HG03108 (cell line): ENCODE measurements around the gene PBX1.
"Not testable (repeated sequence)": the region's sequence is repeated elsewhere in the genome, so short reads cannot be mapped to it uniquely, and the experiment has no call there.

Experiments used
- ATAC-seq: cut with Tn5 transposase; IDR thresholded peaks from one replicate; pipeline ENCODE4 v1.9.1; 2021; ENCODE audit warnings: moderate library complexity; ENCODE audit not compliant: unreplicated experiment

Gene PBX1

GRCh38 chr1:164558461-164559341 is at the start of gene PBX1:
Gene PBX1 (plus strand): TSS chr1:164559184.
- peak; percentile 100 for ATAC-seq

- ATAC-seq = no peak
Measured at GRCh38 chr1:164510435-164510834, 48.5 kb upstream of the PBX1 start.

DNA sequence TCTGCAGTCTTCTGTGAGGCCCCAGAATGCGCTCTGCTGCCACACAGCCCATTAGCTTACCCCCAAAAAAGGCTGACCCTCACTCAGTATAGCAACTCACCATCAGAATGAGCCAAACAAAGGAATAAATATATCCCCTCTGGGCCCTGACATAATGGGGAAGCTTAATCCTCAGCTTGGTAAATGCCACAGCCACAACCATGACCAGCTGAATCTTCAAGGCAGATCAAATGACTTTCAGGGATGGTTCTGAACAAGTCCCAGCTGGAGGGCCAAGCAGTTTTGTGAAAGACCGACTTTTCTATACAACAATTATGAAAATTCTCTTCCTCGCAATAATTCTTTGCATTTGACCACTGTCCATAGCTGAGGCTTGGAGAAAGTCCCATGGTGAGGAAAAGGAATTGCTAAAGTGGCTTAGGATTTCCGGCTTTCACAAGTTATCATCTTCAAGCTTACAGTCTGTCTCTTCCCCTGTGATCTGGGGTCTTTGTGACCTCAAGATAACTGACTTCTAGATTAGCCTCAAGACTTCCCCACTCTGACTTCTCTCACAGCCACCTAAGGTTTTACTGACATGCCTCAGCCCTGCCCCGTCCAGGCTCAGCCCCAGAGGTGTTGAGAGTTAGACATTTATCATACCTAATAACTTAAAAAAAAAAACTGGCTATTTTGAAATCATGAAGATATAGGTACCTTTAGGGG is 47.8 kb upstream of the PBX1 start:
- ATAC-seq = no peak

DNA sequence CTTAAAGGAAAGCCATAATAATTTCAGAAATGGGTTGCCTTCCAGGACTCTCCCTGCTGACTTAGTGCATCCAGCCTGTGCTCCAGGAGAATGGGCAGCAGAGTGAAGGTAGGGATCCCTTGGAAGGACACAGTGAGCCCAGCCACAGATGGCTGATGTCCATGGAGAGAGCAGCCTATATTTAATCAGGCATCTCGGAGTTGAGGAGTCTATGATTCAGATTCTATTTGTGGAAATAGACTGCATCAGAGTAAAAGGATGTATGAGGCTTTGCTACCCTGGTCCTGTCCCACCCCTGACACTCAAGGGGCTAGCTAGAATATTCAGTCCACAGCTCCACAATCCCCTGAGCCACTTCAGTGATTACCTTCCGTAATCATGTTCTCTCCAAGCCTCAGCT is 43.8 kb upstream of the PBX1 start:
- no peak for ATAC-seq

- no peak for ATAC-seq
Measured at GRCh38 chr1:164515711-164516331, 43.2 kb upstream of the PBX1 start.

DNA sequence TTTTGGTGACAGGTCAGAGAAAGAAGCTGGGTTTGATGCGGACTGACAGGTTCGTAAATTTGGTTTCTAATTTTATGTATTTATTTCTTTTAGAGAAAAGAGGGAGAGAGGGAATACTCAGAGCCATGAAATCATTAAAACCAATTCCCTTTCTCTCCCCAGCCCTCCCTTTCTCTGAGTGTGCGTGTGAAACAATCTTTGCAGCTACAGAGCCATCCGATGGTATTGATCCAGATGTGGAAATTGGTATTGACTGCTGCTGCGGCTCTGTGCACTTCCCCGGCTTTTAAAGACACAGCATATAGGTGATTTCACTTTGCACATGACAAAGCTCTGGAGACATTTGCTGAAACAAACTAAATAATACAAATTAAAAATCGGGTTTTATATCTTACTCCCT is 42.4 kb upstream of the PBX1 start:
- ATAC-seq = no peak

DNA sequence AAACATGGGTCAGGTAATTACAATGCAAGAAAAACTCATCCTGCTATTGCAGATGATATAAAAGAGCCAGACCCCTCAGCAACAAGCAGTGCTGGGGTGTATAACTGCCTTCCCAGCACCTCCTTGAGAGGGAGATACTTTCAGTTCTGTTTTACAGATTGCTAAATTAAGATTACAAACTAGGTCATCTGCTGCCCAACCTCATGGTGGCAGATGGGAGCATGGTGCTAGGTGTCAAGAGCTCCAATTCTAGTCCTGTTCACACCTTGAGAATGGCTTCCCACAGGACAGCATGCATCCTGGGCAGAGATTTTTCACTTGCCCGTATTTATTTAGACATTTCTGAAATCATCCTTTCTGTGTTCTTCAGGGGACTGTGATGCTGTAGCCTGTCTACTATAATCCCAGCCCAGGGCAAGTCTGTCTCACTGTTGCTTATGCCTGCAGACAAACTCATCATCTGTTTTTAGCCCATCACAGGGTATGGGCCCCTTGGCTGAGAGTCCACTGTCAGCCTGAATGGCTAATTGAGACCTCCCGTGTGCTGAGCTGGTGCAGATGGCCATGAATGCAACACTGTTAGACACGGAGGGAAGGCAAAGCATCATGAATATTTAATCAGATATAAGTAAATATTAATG is 40.2 kb upstream of the PBX1 start:
- no peak for ATAC-seq

DNA sequence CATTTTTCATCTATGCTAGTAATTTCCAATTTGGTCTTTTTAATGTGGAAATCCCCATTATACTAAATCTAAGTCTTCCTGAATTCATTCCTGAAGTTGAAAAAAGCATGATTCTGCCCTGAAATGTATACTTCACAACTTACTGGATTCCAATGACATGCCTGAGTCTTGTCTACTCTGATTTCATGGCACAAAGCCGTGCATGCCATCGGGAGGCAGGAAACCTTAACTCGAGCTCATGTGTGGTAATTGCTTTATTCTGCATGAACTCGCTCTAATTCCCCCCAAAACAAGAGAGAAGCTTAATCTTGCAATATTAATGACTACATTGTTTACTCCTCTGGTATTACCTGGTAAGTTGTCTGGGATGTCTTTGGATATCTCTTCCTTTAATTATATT is 39.6 kb upstream of the PBX1 start:
- ATAC-seq = no peak

- ATAC-seq = no peak
Measured at GRCh38 chr1:164524810-164525209, 34.2 kb upstream of the PBX1 start.

DNA sequence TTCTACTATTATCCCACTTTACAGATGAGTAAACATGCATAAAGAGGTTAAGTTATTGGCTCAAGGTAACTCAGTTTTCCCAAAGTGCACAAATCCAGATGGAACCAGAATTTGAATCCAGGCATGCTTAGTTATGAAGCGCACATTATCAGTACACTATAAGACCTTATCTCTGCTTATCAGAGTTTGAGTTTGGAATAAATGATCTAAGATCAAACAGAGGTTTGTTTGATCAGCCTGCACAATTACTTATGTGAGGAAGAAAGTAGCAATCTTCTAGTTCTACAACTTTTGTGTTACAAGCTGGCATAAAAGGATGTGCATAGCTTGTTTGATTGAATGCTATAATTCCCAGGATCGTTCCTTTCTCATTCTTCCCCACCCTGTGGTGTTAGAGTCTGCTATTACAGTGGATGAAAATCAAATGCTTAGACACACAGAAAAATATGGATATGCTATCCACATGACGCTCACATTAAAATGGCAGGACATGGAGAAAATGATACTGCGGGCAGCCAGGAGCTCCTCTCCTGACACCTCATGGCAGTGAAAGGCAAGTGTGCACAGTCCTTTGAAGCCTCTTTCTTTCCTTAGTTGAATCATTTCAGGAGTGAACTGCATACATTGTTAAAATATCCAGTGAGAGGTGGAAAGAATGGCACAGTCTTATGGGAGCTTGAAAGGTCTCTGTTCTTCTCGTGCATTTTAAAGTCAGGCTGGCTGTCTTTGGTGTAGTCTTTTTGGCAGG is 23.9 kb upstream of the PBX1 start:
- ATAC-seq = no peak

DNA sequence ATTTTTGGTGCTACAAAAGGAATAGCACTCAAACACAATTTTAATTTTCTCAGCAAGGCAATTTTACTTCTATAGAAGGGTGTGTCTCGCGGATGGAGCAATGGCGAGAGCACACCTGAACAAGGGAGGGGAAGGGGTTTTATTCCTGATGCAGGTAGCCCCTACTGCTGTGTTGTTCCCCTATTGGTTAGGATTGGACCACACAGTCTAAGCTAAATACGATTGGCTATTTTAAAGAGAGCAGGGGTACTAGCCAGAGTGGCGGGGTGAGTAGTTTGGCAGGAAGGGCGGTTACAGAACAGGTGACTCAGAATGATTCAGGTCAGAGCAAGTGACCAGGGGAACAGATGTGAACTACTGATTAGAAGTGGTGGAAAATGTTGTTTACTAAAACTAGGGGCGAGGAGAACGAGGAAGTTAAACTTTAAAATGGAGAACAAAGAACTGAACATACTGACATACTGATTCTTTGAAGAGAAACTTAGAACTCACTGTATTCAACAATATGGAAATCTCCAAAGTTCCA is 6.5 kb upstream of the PBX1 start:
- ATAC-seq = not testable (repeated sequence)

- ATAC-seq = no peak
Measured at GRCh38 chr1:164557270-164557669, 1.7 kb upstream of the PBX1 start.

DNA sequence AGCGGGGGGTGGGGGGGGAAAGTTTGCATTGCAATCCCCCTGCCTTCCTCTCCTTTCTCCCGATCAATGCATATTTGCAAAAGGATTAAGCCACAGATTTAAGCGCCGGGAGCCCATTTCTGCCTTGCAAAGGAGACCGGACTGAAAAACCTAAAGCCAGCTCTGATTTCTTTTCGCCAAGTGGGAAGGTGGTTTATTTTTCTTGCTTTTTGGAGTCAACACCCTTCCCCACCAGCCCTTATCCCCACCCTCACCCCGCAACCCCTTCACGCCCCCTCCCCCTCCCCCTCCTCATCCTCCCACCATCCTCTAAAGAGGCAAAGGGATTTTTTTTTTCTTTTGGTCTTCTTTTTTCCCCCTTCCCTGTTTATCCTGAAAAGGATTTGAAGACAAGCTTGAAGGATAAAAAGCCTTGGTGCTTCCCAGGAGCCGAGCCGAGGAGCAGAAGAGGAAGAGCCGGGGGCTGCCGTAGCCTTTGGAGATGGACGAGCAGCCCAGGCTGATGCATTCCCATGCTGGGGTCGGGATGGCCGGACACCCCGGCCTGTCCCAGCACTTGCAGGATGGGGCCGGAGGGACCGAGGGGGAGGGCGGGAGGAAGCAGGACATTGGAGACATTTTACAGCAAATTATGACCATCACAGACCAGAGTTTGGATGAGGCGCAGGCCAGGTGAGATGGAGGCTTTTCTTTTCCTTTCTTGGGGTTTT is 513 bp downstream of the PBX1 start:
- ATAC-seq = no peak

- ATAC-seq = no peak
Measured at GRCh38 chr1:164560121-164560541, 1.1 kb downstream of the PBX1 start.

DNA sequence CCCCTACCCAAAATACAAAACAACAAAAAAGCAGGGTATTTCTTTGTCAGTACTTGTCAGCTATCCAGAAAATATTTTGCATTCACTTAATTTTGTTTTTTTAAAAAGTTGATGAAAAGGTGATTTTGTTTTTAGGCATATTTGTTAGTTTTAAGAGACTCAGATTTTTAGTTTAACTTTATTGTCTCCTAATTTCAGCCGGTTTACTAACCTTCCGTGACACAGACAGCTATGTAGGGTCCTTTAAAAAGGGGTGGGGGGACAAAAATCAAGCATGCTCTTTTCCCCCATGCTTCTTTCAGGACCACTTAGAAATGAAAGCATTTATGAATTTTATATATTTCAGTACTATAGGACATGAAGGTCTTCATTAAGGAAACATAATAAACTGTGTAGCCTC is 1.6 kb downstream of the PBX1 start:
- no peak for ATAC-seq

DNA sequence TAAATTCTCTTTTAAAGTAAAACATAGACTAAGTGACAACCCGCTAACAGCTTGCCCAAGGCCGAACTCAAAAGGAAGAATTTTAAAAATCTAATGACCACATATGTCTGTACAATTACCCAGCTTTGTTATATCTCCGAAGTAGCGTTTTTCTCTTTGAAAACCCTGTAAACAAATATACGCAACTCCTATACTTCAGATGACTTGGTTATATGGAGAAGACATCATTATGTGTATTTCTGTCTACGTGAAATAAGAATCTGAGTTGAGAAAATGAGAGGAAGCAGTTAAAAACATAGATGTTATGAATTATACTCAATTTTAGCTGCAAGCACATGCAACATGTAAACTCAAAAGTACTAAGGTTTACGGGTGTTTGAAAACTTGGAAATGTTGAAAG is 2.0 kb downstream of the PBX1 start:
- no peak for ATAC-seq

- ATAC-seq = no peak
Measured at GRCh38 chr1:164561472-164561871, 2.5 kb downstream of the PBX1 start.

GRCh38 chr1:164562061-164562460 is 3.1 kb downstream of the PBX1 start:
- no peak for ATAC-seq

DNA sequence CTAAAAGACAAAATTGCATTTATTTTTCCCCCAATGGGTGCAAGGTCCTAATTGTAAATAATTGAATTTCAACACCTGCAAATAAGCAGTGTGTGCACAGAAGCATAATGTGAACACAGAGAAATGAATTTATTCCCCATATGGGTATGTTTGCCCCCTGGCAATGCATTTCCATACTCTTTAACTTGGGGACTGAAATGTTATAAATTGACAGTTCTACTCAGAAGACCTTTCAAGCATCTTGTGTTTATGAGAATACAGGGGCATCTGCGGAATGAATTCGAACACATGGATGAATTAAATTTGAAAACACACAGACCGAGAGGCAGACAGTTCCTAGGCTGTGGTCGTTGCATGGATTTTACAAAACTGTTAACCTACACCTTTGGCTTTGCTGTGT is 3.5 kb downstream of the PBX1 start:
- no peak for ATAC-seq
